HG03064 (cell line): ENCODE results near the gene MYO7B.

Experiments used
- ATAC-seq: cut with Tn5 transposase; IDR thresholded peaks from one replicate; pipeline ENCODE4 v1.9.1; 2021; ENCODE audit warnings: low read depth; ENCODE audit not compliant: unreplicated experiment

Gene MYO7B

DNA sequence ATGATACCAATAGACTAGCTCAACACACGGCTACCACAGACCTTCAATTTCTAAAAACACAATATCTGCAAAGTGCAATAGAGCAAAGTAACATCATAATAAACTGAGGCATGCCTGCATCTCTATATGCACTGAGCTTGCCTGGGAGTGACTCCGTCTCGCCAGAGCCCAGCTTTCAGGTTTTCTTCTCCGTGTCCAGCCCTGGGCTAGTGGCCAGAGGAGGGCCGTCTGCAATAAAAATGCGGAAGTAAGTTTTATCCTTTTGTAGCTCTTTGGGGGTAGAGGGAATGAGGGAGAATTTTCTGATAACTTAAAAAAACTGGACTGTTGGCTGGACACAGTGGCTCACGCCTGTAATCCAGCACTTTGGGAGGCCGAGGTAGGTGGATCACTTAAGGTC, 69.5 kb downstream of the MYO7B start:
- no peak for ATAC-seq

DNA sequence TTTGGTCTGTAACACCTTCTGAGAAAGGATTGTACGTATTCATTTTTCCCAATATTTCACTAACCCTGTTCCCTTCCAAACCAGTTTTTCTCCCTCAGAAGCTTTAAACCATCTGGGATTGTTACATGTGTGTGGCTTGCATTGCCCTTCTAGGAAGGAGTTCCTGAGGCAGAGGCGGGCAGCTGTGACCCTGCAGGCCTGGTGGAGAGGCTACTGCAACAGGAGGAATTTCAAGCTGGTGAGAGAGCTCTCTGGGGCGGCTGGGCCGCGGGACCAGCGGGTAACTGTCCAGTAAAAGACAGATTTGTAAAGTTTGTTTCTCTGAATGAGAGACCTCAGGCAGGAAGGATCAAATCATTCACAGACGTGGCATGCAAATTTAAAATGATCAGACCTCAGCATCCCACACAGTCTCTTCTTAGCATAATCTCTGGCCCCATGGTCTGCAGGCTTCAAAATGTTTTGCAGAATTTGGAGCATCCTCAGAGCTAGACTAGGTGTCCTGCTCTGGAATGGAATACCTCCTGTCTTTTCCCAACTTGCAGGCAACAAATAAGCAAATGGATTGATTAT, 70.3 kb downstream of the MYO7B start:
- ATAC-seq, result no peak

DNA sequence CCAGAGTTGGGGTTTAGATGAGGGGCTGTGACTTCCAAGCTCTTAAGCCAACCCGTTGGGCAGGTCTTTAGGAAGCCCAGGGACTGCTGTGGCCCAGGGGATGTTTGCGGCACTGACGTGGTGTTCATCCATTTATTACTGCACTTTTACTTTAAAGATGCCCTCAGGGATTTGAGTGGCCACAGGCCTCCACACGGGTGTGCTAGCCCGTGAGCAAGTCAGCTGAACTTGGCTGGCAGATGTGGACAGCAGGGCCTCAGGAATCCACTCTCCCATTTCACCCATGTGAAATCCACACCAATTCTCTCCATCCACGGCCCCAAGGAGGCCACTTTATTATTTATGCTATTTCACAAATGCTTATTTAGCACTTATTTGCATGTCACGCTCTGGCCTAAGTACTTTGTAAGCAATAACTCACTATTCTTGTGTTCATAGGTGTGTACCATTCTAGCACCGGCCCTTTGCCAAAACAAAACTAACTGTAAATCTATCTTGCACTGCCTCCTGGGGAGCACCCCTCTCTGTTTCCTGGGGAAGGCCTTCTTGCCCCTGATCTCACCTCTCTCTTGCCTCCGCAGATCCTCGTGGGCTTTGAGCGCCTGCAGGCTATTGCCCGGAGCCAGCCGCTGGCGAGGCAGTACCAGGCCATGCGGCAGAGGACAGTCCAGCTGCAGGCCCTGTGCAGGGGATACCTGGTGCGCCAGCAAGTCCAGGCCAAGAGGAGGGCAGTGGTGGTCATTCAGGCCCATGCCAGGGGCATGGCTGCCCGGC, 71.3 kb downstream of the MYO7B start:
- ATAC-seq, result no peak

DNA sequence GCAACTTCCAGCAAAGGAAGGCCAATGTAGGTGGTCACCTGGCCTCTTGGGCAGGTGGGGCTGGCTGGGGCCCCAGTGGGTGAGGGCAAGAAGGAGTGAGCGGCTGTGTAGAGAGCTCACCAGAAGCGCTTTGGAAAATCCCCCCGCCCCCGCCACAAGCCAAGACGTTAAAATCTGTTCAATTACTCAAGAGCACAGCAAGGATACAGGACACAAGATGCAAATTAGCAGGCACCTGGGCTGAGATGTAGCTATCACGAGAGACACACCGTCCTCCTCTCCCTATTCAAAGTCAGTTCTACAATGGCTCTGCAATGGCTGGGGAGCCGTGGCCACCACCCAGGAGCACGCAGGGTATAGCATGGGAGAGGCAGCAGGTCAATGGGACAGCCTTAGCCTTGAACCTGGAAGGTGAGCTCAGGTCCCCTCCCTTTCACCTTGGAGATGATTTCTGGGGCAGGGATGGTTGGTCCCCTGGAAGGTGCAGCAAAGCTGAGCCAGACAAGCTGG, 72.0 kb downstream of the MYO7B start:
- ATAC-seq, result no peak

DNA sequence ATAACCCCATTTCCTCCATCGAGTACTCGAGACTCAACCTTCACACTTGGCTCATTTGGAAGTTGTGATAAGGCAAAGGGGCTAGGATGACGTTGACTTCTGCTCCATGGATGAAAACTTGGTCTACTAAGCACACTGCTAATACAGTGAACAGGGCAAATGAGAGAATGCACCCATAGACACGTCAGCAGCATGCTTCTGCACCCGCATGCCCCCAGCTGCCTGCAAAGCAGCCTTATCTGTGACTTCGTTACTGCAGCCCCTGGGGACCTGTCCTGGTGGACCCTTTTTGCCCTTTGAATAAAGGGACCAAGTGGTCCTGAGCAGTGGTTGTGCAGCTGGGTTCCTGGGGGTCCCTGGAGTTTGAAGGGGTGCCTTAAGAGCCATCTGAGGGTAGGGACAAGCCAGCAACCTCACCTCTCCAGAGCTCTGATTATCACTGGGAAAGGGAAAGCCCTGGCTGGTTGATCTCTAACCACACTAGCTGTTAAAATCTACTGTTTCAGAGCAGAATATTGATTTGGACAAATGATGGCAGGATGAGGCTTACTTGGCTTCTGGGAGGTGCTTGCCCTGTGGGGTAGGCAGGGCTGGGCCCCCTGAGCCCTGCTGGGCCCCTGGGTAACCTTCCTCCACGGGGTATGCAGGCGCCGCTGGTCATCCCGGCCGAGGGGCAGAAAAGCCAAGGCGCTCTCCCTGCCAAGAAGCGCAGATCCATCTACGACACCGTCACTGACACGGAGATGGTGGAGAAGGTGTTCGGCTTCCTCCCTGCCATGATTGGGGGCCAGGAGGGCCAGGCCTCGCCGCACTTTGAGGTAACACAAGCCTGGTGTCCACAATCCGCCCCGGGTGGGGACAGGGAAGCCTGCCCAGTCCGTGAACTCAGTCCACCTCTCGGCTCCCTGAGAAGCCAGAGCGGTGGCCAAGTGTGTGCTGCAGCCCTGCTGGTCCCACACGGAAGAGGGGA, 72.9 kb downstream of the MYO7B start:
- ATAC-seq, result no peak

DNA sequence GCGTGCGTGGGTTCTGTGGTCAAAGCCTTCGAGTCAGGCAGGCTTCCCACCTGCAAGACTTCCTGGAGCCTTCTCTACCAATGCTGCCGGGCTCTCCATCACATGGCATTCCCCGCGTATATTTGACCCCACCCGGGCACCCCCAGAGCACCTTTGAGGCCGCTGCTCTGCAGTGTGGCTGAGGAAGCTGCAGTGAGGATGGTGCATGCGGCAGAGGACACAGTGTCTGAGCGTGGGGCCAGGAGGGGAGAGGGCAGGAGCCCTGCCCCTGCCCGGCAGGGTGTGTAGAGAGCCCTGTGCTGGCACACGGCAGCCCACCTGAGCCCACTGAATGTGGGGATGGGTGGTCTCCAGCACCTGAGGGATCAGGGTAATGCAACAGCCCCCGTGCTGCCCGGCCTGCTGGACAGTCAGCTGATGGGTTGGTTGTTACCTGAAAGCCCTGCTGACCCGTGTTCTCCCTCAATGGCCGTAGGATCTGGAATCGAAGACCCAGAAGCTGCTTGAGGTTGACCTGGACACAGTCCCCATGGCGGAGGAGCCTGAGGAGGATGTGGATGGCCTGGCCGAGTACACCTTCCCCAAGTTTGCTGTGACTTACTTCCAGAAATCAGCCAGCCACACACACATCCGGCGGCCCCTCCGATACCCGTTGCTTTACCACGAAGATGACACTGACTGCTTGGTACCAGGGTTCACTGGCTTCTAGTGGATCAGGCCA, 73.7 kb downstream of the MYO7B start:
- ATAC-seq, result no peak

DNA sequence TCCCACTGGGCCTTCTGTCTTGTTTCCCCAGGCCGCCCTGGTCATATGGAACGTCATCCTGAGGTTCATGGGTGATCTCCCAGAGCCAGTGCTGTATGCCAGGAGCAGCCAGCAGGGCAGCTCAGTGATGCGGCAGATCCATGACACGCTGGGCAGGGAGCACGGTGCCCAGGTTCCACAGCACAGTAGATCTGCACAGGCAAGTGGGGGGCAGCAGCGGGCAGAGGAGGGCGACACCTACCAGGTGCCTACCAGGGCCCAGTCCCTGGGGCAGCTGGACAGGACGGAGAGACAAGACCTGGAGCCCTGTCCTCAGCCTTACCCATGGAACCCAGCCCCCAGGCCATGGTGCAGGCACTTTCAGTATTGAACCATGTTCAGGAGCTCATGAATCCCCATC, 74.3 kb downstream of the MYO7B start:
- no peak for ATAC-seq

DNA sequence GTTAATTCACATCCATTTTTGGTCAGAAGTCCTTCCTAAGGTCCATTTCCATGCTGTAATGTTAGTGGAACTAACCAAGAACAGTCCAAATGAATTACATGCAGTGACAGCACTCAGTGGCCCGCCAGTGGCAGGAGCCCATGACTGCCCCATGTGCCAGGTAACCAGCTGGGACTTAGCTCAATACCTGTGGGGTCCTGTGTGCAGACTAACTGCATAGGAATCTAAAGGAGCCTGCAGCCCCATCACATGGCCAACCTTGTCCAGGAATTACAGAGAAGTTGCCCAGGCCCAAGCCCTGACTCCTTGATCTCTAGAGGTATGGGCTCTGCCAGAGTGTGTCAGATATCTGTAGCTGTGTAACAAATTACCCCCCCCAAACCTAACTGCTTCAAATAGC, 75.1 kb downstream of the MYO7B start:
- ATAC-seq, result no peak

DNA sequence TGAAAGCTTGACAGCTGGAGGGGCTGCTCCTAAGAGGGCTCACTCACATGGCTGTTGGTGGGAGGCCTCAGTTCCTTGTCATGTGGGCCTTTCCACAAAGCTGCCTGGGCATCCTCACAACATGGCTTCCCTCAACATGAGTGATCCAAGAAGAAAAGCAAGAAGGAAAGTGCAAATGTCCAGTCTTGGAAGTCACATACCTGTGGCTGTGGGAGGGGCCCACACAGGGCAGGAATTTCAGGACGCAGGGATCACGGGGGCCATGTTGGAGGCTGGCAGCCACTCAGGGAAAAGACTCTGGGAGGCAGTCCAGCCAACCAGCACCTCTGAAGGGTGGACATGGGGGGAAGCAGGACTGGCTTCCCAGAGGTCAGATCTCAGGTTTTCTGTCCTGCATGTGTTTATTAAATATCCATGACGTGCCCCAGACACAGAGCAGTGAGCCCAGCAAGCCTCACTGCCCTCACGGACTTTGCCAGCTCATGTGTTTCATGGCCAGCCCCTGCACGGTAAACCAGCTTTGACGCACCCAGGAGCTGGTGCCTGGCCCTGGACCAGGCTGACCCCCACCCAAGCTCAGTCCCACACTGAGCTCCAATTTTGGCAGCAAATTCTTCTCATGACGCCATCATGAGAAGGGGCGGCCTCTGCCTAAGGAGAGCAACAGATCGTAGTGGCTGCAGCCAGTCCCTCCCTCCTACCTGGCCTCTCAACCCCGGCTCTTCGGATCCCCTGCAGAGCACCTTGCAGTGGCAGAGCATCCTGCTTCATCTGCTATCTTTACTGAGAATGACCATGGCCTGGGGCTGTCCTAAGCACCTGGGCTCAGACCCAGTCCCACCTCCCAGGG, 75.8 kb downstream of the MYO7B start:
- ATAC-seq, result no peak

DNA sequence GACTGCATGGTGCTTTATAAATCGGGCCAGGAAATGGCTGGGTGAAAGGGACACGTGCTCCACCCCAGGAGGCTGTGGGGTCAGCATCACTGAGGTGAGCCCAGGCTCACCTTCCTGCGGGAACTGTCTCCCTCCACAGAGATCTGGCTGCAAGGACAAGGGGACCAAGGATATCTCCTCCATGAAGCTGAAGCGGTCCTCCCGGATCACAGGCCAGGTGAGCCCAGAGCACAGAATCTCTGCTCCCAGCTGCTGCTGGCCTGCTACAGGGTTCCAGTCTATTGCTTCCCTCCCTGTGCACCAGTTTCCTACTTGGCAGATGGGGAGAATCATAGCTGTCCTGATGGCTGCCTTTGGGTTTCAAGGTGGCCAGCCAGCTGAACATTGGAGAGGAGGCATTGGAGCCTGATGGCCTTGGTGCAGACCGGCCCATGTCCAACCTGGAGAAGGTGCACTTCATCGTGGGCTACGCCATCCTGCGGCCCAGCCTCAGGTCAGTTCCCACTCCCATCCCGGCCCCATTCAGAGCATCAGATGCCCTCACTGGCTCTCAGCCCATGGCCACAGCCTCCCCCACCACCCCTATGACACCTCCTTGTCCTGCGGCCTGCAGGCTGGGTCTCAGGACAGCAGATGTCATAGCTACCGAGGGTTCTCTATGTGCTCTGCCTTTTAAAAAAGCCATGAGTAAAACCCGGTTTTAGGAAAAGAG, 76.8 kb downstream of the MYO7B start:
- no peak for ATAC-seq

DNA sequence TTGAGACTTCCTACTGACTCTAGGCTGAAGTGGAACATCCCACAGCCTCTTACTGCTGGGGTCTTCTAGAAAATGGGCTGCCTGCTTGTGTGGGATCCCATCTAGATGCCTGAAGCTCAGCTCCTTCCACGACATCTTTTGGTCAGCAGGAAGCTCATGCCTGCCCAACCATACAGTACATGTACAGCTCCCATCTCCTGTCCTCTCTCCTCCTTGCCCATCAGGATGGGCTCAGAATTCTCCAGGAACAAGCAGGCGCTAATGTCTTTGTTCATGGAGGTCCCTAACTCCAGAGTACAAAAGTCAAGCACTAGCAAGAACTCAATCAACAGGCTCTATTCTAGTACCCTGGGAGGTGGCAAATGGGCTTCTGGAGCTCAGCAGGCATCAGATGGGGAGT, 78.8 kb downstream of the MYO7B start:
- ATAC-seq, result no peak

DNA sequence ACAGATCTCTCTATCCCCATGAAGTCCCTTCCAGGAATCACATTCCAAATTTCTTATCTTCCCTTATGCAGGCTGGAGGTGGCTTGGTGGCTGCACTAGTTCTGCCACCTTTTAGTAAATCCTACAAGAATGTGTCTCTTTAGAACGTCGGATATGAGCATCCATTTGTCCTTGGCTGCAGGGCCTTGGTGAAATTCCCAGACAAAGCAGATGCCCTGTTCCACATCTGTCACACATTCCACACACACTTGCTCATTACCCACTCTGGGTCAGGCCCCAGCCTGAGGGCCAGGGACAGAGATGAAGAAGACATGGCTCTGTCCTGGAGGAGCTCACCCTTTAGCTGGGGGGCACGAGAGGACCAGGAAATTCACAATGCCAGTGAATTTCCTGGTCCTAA, 79.2 kb downstream of the MYO7B start:
- no peak for ATAC-seq

DNA sequence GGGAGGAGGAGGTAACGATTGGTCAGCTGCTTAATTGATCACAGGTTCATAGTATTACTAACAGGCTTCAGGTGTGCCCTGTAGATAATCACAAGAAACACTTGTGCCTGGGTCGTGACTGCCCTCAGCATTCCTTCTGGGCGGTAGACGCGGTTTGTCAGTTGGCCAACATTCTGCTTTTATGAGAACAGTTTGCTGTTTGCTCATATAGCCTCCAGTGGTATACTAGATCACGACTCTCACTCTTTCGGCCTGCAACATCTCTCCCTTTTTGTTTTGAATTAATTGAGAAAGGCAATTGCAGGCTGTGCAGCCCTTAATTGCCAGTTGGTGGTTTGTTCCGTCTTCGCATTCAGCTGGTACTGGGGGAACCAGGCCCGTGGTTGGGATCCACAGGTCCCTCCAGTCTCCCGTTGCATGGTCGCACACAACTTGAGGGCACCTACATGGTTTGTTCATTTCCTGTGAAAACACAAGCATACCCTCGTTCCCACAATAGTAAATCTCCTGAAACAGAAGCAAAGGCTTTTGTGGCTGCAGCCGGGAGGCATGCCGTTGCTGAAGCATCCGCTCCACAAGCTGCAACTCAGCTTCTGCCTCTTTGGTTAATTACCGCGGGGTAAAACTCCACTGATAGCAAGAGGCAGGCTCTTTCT, 80.2 kb downstream of the MYO7B start:
- no peak for ATAC-seq

DNA sequence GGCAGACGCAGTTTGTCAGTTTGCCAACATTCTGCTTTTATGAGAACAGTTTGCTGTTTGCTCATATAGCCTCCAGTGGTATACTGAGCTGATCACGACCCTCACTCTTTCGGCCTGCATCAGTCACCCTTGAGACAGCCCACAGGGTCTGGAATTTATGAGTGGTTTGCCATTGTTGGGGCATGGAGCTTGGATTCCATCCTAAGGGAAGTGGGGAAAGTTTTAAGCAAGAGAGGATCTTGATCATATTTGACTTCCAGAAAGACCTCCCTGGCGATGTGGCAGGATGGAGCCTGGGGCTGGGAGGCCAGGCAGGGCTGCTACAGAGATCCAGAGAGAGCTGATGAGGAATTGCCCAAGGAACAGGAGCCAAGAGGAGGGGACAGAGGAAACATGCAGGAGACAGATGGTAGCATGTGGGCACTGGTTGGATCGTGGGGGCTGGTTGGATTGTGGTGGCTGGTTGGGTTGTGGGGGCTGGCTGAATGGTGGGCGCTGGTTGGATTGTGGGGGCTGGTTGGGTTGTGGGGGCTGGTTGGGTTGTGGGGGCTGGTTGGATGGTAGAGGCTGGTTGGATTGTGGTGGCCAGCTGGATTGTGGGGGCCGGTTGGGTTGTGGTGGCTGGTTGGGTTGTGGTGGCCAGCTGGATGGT, 83.2 kb downstream of the MYO7B start:
- ATAC-seq, result no peak

DNA sequence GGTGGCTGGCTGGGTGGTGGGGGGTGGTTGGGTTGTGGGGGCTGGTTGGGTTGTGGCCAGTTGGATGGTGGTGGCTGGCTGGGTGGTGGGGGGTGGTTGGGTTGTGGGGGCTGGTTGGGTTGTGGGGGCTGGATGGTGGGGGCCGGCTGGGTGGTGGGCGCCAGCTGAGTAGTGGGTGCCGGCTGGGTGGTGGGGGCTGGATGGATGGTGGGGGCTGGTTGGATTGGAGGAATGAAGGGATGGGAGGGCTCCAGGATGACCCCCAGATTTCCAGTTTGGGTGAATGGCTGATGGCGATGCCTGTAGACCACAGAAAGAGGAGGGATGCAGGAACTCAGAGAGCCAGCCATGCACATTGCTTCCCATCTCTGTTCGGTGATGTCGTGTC, 83.7 kb downstream of the MYO7B start:
- ATAC-seq, result no peak

DNA sequence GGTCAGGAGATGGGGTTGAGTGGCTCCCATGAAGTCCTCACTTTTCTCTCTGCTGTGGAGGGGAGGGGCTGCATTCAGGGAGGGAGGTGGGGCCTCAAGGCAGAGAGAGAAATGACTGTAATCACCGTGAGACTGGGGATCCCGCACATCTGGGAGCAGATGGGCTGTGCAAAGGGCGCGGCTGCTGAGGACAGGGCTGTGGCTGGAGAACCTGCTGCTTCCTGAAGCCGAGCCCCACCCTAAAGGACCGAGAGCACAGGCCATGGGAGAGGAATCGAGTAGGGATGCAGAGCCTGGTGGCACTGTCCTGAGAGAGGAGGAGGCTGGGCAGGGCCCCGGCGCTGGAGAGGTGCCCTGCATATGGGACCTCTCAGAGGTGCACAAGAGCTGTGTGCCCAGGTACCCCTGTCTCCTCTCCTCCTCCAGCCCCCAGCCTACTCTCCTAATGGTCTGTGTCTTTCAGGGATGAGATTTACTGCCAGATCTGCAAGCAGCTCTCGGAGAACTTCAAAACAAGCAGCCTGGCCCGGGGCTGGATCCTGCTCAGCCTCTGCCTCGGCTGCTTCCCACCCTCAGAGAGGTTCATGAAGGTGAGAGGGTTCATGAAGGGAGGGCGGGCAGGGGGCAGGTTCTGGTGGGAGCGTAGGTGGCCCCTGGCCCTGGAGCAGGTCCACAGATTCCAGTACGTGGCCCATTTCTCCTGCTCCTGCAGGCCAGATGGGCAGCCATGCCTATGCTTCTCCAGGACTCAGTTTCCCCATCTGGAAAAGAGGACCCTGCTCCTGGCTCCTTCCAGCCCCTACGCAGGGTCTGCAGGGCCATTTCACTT, 84.6 kb downstream of the MYO7B start:
- ATAC-seq, result no peak

DNA sequence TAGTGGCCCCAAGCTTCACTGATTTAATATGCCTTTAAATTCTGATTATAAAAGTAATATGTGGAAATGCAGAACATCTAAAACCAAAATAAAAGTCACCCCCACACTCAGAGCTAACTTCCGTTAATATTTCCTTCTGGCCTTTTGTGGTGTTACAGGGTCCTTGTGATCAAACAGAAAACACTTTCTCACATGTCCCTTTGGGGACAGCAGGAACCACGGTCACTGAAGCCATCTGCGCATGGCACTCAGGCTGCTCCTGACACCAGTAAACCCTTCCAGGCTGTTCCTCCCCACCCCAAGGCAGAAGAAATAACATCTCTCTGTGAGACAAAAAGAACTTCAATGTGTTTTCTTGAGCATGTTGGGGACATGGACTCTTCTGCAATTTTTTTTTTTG, 85.4 kb downstream of the MYO7B start:
- no peak for ATAC-seq
